NOMO-1 treated with dmso at 0.1 percent for 144 hours (cell line): ENCODE measurements around the gene SRSF2.
A peak's percentile ranks its signal among the peaks of the same experiment; 100 is the strongest.
"Not testable (repeated sequence)": the region's sequence is repeated elsewhere in the genome, so short reads cannot be mapped to it uniquely, and the experiment has no call there.

ENCODE experiments used
- DNase-seq: peaks from one replicate; lab custom pipeline; 2025; ENCODE audit not compliant: unreplicated experiment; lab: John Stamatoyannopoulos, UW

SRSF2 gene

GRCh38 chr17:76737082-76737675 is at the start of gene SRSF2:
SRSF2 (minus strand) TSS chr17:76737331; CDS start chr17:76737160, 171 bp downstream.
- peak; percentile 99 for DNase-seq

- no peak for DNase-seq
Observed at GRCh38 chr17:76784926-76785325, 47.8 kb upstream of the SRSF2 start.

DNA sequence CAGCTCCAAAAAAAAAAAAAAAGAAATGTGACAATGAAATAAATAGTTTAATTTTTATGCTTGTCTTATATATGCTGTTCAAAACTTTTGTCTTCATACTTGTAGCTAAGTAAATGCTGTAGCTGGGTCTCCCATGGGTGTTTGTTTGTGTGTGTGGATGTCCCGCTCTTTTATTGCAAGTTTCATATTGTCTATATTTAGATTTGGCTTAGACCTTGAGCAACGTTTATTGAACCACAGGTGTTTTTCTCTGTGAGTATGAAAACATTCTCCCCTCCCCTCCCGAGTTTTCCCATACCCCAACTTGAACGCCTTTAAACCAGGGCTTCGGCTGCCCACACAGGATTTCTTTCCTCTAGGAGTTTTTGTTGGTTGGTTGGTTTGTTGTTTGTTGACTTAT is 46.0 kb upstream of the SRSF2 start:
- DNase-seq, result no peak

GRCh38 chr17:76781056-76781982 is 44.2 kb upstream of the SRSF2 start:
- DNase-seq, result no peak

DNA sequence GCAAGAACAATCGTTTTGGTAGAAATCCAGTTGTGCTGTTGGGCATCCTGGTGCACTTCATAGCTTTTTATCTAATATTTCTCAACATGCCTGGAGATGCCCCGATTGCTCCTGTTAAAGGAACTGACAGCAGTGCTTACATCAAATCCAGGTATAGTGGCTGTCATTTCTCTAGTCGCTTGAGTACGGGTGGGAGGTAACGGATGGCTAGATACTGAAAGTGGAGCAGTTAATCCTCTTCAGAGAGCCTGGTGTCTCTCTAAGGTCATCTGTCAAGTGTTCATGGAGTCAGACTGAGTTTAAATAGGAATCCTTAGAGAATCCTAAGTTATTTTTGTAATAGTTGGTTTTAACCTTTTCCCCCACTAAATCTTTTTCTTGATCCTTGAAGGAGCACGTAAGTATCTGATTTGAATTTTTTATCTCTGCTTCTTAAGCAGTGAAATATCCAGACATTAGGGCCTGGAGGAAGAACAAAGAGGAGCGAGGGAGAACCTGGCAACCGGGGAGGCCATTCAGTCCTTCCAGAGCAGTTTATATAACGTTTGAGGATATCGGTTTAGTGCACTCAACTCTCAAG is 38.0 kb upstream of the SRSF2 start:
- DNase-seq, result no peak

- peak; percentile 59 for DNase-seq
Observed at GRCh38 chr17:76772842-76773525, 35.9 kb upstream of the SRSF2 start.

GRCh38 chr17:76758570-76758969 is 21.4 kb upstream of the SRSF2 start:
- DNase-seq, result no peak

GRCh38 chr17:76757256-76757655 is 20.1 kb upstream of the SRSF2 start:
- DNase-seq, result no peak

GRCh38 chr17:76755285-76755684 is 18.2 kb upstream of the SRSF2 start:
- no peak for DNase-seq

DNA sequence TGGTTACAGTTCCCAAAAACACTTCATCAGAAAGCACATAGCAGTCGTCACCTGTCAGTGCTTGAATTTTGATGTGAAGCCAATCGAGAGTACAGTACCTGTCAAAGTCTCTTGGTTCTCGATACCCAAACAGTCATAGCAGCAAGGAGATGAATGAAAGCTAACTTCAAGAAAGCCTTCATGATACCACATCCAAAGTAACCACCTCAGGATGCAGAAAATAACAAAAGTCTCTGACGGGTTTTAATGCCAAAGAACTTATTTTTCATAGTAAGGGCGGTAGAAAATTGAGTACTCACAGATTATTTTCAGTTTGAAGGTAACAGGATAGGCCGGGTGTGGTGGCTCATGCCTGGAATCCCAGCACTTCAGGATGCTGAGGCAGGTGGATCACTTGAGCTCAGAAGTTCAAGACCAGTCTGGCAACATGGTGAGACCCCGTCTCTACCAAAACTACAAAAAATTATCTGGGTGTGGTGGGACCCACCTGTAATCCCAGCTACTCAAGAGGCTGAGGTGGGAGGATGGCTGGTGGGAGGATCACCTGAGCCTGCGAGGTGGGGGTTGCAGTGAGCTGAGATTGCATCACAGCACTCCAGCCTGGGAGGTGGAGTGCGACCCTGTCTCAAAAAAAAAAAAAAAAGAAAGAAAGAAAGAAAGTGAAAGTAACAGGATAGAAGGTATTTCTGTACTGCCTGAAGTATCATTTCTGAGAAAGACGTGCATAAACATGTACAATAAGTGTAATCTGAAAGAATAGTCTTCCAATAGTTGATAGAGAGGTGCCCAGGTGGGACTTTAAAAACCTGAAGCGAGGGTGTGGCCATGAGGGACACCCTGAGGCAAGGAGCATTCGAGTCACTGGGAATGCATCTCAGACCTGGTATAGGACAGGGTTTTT is 16.2 kb upstream of the SRSF2 start:
- no peak for DNase-seq

DNA sequence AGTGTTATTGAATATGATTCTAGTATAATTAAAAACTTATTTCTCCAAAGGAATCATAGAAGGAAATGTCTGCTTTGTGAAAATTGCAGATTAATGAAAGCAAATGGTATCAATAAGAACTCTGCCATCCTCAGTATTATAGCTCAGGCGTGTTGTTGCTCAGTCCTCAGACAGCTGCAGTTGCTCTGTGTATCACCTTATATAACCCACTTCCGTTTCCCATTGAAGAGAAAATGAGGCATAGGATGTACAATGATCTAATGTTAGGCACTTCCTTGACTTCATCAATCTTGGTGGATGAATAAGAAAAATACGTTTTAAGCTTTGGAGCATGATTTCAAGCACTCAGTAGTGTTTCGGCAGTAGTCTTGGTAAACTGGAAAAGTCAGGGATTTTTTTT is 14.9 kb upstream of the SRSF2 start:
- no peak for DNase-seq

DNA sequence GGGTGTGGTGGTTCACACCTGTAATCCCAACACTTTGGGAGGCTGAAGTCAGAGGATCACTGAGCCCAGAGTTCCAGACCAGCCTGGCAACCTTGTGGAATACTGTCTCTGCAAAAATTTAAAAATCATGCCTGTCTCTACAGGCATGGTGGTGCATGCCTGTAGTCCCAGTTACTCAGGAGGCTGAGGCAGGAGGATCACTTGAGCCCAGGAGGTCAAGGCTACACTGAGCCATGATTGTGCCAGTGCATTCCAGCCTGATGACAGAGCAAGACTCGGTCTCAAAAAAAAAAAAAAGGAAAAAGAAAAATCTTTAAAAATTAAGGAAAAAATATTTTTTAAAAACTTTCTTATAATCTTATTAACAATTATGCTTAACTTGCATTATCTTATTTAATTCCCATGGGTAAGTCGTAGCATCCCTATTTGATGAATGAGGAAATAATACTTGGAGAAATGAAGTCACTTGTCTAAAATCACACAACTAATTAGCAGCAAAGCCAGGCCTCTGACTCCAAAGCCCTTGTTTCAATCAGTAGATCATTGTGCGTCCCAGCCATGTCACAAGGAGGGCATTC is 14.4 kb upstream of the SRSF2 start:
- no peak for DNase-seq

DNA sequence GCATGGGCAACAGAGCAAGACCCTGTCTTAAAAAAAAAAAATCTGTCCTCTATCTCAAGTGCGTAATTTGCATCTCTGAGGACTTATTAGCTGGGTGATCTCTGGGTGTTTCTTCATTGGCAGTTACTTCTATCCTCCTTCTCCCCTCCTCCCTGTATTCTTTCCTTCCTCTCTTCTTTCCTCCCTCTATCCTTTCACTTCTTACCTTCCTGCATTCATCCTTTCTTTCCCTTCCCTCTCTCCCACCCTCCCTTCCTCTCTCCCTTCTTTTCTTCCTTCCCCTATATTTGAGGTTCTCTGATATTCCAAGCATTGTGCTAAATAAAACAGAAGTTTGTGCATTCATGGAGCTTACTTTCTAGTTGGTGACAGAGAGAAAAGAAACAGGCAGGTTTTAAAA is 11.5 kb upstream of the SRSF2 start:
- no peak for DNase-seq

- no peak for DNase-seq
Observed at GRCh38 chr17:76747716-76748363, 10.7 kb upstream of the SRSF2 start.

DNA sequence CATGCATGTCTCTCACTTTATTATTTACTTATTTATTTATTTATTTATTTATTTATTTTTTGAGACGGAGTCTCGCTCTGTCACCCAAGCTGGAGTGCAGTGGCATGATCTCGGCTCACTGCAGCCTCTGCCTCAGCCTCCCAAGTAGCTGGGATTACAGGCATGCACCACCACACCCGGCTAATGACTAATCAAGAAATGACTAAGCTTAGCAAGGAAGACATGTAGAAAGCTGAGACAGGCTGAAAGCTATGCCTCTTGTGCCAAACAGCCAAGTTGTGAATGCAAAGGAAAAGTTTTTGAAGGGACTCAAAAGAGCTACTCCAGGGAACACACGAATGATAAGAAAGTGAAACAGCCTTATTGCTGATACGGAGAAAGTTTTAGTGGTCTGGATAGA is 8.7 kb upstream of the SRSF2 start:
- DNase-seq, result not testable (repeated sequence)

GRCh38 chr17:76744747-76745146 is 7.6 kb upstream of the SRSF2 start:
- DNase-seq, result no peak

DNA sequence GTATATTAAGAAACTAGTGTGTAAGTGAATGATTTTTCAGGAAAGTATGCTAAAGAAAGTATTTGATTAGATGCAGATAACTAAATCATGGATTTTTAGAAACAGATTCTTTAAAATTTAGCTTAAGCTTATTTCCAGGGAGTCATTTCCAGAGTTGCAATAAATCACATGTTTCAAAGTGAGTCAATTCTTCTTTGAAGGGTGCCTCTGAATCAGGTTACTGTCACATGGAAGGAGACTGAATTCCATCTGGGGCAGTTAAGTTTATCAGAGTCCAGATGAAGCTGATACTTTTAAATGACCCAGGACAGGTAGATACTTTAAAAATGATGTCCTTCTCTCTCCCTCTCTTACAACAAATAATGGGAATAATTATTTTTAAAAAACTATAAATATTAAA is 5.8 kb upstream of the SRSF2 start:
- no peak for DNase-seq

DNA sequence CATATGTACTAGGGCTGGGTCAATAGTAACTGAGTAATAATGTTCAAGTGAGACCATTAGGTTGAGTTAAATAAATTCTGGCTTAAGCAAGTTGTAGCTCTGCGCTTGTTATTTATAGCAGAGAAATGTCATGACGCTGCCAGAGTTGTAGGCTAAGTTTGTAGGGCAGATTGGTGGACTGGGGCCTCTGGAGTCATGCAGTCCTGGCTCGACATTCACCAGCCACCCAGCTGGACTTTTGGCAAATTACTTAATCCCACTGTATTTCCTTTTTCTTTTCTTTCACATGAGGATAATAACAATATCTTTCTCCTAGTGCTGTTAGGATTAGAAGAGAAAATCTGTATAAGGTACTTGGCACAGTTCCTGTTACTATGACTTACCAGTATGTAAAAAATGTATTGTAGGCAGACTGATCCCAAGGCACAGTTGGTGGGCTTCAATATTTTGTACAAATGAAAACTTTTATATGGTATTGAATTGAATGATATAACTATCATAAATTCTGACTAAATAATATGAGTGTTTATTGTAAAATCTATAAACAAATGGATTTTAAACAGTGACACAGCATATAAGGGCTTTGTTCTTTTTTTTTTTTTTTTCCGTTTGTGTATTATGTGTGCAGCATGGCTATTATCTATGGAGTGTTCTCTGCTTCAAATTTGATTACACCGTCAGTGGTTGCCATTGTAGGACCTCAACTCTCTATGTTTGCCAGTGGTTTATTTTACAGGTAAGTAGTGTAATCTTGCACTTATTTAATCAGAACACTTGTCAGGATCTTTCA is 3.4 kb upstream of the SRSF2 start:
- DNase-seq, result no peak

- not testable (repeated sequence) for DNase-seq
Observed at GRCh38 chr17:76739568-76740115, 2.5 kb upstream of the SRSF2 start.
